Fibroblast of skin of left biceps (primary cell): Measurements from ENCODE around the gene ZDBF2.
A peak's percentile ranks its signal among the peaks of the same experiment; 100 is the strongest.
"Not testable (repeated sequence)": the region's sequence is repeated elsewhere in the genome, so short reads cannot be mapped to it uniquely, and the experiment has no call there.

ENCODE experiments used
- DNase-seq, 2 experiments: peaks; one replicate each; pipeline ENCODE4 v3.0.0-alpha.2; 2013; ENCODE audit warnings: low read depth in 2 of 2

Gene ZDBF2

DNA sequence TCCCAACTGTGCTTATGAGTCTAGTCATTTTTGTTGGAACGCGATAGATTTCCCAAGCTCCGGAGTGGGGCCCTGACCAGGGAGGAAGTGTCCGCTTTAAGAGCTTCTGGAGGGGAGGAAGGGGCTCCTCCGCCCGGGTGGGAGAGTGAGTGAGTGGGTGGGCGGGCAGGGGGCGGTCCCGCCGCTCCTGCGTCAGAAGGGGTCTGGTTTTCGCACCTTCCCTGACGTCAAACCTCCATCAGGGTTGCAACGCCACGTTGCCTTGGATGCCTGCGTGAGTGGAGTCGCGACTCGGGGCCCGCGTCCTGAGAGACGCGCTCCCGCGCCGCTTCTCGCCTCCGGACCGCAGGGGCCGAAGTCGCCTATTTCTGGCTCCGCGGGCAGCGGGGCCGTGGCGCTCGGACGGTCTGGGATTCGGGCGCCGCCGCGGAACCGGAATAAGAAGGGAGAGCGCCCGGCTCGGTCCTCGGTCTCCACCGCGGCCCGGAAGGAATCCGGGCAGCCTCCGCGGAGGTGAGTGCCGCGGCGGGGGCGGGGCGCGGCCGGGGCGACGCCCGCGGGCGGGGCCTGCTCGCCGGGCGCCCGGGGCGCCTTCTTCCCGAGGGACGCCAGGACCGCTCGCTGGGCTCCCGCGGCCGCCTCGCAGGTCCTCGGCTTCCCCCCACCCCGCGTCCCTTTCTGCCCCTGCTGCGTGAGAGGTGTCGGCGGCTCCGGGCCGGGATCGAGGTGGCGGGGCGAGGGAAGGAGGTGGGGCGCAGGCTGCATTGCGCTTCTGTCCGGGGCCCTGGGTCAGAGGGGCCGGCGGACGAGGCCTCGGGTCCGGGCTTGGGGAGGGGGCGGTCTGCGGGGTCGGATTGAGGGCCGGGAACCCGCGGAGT, at the start of gene ZDBF2:
ZDBF2 (plus strand) TSS at position 230 of the 878 bp plus-strand sequence. CDS start 7,187 bp downstream, outside the sequence.
- peak; percentile 24 to 30 for DNase-seq

DNA sequence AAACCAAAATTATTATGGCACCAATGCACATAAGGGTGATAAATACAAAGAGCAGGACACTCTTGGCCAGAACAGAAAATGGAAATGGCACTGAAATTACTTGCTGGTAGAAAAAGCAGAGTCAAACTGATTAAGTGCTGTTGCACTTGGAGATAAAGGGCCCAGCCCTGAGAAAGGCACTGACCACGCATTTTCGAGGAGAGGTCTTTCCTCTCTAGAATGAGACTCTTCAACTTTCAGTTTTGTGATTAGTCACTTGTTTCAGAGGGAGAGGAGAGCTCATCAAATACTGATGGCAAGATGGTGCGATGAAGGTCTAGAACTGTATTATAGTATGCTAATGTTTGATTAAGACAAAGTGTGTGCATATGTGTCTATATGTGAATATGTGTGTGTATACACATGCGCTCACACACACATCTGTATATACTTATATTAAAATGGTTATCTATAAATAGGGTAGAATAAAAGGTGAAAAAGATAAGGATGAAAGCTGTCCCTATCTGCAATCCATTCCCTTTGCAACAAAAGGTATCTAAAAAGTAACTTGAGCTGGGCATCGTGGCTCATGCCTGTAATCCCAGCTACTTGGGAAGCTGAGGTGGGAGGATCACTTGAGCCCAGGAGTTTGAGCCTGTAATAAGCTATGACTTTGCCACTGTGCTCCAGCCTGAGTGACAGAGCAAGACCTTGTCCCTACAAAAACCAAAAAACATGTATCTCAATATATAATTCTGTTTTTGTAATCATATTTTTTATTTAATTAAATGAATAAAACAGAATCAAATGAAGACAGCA, 48.8 kb upstream of the ZDBF2 start:
- no peak for DNase-seq

DNA sequence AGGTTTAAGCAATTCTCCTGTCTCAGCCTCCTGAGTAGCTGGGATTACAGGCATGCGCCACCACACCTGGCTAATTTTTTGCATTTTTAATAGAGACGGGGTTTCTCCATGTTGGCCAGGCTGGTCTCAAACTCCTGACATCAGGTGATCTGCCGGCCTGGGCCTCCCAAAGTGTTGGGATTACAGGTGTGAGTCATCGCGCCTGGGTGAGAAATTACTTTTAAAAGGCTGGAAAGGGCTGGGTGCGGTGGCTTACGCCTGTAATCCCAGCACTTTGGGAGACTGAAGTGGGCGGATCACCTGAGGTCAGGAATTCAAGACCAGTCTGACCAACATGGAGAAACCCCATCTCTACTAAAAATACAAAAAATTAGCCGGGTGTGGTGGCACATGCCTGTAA, 45.8 kb upstream of the ZDBF2 start:
- not testable (repeated sequence) for DNase-seq

DNA sequence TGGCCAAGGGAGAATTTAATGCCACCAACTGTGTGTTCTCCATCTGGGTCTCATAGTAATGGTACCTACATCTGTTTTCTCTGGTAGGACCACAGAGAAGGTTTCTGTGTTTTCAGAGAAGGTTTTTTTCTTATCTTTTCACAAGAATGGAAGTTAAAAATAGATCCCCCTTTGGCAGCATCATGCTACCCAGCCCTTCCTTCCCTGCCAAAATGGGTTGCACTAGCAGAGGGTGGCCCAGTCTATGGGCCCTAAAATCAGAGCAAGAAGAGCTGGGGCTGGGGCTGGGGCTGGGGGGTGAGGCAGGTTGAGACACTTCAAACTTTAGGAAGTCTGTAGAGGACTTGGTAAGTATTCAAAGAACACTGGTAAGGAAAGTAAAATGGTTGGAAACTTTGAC, 44.8 kb upstream of the ZDBF2 start:
- DNase-seq, result no peak

DNA sequence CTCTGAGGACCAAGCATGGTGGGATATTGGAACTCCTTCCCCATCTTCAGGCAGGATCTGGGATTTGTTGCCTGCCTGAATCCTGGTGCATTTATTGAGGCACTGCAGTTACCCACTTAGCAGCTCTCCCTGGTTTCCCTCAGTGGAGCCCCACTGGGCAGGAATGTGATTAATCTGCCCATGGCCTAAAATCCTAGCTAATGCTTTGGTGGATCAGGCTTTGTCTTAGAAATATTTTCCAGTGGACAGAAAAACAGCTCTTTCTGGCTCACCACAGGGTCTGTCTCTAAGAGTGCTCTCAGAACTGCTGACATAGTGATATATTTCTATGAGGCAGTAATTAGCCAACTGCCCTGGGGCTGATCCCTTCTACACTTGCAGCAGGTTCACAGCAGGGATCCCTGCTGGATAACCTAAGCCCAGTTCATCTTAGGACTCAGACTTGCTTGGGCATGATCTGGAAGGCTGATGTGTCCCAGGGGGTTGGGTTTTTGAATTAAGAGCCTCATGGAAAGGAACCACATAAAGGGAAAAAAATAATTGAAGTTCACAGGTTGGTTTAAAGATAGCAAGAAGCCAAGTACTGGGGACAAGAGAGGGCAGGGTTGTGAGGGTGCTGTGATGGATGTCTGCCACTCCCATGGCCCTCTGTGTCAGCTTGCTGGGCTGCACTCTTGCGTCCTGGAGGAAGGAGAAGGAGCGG, 44.3 kb upstream of the ZDBF2 start:
- DNase-seq, result no peak

DNA sequence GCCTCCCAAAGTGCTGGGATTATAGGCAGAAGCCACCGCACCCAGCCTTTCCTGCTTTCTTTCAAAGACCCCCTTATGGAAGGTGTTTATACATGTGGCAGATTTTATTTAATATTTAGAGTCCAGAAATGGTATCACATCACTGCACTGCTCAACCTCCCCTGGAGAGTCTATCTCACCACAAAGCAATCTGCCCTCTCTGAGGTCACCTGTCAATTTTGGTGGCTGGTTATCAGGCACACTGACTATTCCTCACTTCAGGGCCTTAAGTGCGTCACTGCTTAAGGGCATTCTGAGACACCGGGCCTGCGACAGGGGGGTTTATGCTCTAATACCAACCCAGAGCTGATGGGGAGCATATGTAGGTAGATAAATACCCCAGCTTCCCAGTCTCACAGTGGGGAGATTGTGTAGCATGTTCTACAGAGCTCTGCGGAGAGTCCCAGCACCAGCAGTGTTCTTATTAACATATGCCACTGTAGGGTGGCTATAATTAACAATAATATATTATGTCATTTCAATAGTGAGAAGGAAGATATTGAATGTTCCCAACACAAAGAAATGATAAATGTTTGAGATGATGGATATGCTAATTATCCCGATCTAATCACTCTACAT, 42.7 kb upstream of the ZDBF2 start:
- no peak for DNase-seq

DNA sequence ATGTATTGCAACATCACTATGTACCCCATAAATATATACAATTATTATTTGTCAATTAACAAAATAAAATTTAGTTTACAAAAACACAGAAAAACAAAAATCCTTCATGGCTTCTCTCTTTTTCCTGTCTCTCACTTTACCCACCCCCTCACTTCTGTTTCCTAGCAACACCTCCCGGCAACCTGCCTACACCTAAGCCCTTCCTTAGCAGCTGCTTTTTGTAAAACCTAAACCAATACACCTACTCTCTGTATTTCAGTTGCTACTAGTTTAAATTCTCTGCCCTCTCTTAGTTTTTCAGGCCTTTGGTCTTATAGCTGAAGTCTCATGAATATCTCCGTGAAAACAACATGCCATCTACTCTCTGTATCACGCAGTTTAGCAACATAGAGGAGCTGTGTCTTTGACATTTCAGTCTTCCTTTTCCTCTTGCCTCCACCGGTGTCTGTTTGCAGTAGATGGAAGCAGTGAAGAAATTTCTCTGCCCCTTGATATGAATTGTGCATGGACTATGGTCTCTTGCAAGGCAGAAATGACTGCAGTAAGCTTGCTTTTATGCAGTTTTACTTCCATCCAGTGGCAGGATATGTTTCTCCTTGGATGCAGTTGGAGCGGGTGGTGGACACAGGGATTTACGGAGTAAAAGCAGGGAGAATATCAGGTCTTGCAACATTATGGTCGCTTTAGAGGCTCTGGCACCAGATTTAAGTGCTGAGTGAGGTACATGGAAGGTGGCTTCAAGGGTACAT, 42.0 kb upstream of the ZDBF2 start:
- DNase-seq, result no peak

DNA sequence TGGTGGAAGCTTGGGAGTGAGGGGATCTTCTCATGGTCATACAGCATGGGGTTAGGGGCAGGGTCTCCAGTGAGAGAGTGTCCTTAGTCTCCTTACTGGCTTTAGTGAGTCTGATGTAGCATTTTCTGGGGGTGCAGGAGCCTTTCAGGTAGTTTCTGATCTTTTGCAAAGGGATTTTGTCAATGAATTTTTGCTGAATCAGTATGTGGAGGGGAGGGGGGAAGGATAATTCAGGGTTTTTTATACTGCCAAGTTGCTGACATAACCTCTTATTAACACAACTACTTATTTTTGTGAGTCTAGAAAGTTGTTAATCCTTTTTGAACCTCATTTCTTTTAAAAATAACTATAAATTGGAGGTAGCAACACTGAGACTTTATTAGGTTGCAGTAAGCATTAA, 35.3 kb upstream of the ZDBF2 start:
- no peak for DNase-seq

DNA sequence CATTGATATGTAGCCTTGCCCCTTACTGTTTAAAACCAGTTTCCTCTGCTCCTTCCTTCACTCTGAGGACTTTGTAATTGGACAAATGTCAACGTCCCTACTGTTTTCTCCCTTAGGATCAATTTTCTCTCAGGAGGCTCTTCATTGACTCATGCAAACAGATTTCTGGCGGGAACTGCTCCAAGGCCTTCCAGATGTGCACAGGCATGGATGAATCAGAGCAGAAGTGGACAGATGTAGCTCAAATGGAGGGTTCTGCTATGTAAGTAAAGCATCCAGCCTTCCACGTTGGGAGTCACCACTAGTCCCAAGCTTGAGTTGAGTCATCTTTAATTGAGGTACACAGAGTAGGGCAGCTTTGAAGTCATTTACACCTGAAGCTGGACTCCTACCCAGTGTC, 34.1 kb upstream of the ZDBF2 start:
- no peak for DNase-seq

DNA sequence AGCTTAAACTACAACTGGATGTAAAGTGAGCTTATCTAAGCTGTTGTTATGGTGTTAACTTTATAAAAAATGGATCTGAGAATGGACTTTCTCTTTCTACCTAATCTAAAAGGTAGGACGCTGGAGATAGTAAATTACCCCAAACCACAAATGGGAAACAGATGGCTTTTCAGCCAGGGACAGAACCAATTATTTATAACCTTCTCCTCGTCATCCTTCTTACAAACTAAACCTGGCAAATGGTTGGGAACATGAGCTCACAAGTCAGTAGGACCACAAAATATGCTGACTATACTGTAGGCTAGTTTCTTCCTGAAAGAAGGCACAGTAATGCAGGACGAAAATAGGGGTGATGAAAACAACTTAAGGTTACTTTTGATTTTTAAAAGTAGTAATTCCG, 32.7 kb upstream of the ZDBF2 start:
- DNase-seq, result no peak

DNA sequence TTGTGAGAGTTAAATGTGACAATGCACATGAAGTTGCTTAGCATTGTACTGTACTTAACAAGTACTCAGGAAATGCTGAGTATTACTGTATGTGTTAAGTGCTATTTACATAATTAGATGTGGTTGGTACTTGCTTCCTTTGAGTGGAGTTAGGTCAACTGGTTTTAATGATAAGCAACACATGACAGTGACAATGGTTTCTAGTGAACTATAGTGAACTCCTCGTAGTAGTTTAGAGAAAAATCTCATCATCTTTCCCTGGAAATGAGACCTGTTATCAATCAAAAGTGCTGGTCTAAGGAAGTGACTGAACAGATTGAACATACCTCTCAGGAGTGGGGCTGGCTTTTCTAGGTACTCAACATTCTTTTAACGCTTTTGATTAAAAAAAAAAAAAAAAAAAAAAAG, 29.2 kb upstream of the ZDBF2 start:
- DNase-seq, result no peak

DNA sequence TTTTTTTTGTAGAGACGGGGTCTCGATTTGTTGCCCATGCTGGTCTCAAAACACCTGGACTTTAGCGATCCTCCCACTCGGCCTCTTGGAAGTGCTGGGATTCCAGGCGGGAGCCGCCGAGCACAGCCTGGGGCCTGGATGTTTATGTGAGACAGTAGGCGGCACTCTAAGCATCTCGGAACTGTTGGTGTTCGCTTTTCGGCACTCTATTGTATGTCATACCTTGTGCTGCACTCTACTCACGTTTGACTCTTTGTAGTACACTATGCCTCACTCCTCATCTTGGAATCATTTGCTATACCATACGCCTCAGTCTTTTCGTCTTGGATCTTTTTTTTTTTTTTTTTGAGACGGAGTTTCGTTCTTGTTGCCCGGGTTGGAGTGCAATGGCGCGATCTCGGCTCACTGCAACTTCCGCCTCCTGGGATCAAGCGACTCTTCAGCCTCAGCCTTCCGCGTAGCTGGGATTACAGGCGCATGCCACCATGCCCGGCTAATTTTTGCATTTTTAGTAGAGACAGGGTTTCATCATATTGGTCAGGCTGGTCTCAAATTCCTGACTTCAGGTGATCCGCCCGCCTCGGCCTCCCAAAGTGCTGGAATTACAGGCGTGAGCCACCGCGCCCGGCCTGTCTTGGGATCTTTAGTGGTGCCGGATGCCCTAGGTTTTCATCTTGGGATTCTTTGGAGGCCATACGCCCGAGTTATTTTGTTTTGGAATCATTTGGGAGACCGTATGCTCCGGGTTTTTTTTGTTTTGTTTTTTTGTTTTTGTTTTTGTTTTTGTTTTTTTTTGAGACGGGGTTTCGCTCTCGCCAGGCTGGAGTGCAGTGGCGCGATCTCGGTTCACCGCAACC, 24.2 kb upstream of the ZDBF2 start:
- DNase-seq, result no peak

DNA sequence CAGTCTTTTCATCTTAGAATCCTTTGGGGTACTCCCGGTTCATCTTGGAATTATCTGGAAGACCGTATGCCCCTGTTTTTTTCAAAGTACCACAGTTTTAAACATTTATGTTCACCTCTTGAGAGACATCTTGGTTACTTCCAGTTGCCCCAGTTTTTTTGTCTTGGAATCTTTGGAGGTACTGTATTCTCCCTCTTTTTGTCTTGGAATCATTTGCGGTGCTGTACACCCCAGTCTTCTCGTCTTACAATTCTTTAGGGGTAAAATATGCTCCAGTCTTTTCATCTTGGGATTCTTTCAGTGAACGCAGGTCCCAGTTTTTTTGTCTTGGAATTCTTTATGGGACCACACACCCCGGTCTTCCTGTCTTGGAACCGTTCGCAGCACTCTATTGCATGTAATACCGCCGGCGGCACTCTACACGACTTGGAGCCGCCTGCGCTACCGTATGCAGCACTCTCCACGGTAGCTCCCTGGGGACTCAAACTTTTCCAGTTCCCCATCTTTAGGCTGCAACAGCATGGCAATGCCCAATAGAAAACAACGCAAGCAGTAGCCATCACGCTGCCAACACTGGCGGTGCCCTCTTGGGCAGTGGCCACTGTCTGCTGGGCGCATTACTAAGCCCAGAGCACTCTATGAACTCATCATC, 21.2 kb upstream of the ZDBF2 start:
- no peak for DNase-seq

DNA sequence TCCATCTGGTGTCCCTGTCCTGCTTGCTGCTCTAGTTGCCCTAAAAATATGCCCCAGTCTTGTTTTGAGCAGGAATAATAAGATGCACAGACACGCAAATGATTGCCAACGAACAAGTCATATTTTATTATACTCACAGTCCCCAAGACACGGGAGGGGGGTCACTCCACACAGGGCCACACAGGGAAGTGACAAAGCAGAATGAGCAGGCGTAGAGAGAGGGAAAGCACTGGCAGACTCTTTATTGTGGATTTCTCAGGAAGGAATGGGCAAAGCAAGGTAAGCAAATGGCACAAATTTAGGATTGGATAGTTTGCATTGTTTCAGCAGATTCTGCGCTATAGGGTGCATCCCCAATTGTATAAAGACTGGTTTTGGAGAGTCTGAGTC, 20.7 kb upstream of the ZDBF2 start:
- DNase-seq, result no peak

DNA sequence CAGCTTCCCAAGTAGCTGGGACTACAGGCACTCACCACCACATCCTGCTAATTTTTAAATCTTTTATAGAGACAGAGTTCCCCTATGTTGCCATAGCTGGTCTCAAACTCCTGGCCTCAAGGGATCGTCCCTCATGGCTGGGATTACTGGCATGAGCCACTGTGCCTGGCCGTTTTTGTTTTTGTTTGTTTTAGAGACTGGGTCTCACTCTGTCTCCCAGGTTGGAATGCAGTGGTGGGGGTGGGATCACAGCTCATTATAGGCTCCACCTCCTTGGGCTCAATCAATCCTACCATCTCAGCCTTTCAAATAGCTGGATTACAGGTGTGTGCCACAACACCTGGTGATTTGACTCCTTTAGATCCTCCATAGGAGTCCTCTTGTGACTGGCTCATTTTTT, 19.5 kb upstream of the ZDBF2 start:
- DNase-seq, result no peak

DNA sequence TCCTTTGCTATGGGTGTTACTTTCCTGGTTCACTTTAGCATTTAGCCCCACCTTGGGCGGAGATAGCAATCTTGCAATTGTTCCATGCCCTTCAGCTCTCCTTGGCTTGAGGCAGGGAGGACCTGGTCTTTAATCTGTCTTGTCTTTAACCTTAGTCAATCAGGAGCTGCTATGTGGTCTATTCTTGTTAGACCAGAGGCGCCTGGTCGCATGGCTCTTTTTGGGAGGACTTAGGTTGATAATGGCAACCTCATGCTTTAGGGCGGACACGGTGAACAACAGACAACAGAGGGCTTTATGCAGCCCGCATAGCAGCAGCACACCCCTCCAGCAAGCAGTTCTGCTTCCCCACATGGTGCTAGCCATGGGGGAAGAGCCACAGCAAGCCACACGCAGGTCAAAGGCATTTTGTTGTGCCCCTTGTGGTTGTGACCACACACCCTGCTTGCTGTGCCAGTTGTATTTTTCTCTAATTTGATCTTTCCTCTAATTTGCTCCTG, 17.7 kb upstream of the ZDBF2 start:
- no peak for DNase-seq

DNA sequence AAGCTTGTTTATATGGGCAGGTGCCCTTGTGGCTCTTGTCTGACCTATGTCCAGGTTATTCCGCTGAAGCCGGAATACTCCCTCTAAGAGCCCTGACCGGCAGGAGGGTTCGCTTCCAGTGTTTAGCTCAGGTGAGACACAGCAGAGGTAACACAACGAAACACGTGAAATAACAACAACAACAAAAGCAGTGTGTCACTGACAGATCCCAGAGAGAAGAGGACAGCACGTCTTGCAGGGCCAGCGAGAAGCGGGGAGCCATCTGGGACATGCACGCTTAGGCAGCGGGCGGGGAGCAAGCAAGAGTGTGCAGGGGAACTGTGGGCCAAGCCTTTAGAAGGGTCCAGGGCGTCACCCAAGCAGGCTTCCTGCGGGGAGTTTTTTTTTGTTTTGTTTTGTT, 17.1 kb upstream of the ZDBF2 start:
- no peak for DNase-seq

DNA sequence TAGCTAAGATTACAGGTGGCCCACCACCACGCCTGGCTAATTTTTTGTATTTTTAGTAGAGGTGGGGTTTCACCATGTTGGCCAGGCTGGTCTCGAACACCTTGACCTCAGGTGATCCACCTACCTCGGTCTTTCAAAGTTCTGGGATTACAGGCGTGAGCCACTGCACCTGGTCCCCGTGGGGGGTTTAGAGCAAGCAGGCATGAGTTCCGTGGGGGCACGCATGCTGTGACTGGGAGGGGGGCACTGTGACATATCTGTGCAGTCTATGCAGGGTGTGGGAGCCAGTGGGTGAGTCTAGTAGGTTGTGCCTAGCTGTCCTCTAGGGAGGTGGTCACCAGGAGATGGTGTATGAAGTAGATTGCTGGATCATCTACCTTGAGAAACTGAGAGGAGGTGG, 16.6 kb upstream of the ZDBF2 start:
- DNase-seq, result no peak

DNA sequence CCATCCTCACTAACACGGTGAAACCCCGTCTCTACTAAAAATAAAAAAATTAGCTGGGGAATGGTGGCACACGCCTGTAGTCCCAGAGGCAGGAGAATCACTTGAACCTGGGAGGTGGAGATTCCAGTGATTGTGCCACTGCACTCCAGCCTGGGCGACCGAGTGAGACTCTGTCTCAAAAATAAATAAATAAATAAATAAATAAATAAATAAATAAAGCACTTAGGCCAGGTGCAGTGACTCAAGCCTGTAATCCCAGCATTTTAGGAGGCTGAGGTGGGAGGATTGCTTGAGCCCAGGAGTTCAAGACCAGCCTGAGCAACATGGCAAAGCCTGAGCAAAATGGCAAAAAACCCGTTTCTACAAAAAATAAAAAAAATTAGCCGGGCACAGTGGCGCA, 15.8 kb upstream of the ZDBF2 start:
- DNase-seq, result not testable (repeated sequence)
